HEK293 (cell line): ENCODE data around the gene BRCA1.

Experiments used
- FEZF1 ChIP-seq: fragments of 450-650 bp; formaldehyde crosslinking; IDR thresholded peaks from 2 replicates; pipeline ENCODE4 v1.5.1; 2016; ENCODE audit warnings: missing biosample characterization, missing genetic modification characterization
- GFI1B ChIP-seq: fragments of 450-650 bp; formaldehyde crosslinking; IDR thresholded peaks from 2 replicates; pipeline ENCODE4 v1.5.1; 2016; ENCODE audit warnings: missing biosample characterization, missing genetic modification characterization
- HOXA7 ChIP-seq: sonication (generic); formaldehyde crosslinking; IDR thresholded peaks from 2 replicates; pipeline ENCODE4 v1.8.1; 2022; ENCODE audit warnings: missing genetic modification reagents, borderline replicate concordance
- HOXD13 ChIP-seq: sonication (generic); formaldehyde crosslinking; IDR thresholded peaks from 2 replicates; pipeline ENCODE4 v1.8.0; 2022; ENCODE audit warnings: missing genetic modification reagents, borderline replicate concordance
- KLF10 ChIP-seq: fragments of 450-650 bp; IDR thresholded peaks from 2 replicates; pipeline ENCODE4 v1.5.1; 2018; ENCODE audit warnings: missing biosample characterization, mild to moderate bottlenecking, missing genetic modification characterization
- PRDM10 ChIP-seq: fragments of 450-650 bp; formaldehyde crosslinking; IDR thresholded peaks from 2 replicates; pipeline ENCODE4 v1.5.1; 2016; ENCODE audit warnings: missing biosample characterization, missing genetic modification characterization
- PRDM2 ChIP-seq: fragments of 450-650 bp; formaldehyde crosslinking; IDR thresholded peaks from 2 replicates; pipeline ENCODE4 v1.5.1; 2016; ENCODE audit warnings: missing biosample characterization, missing genetic modification characterization, borderline replicate concordance
- ZBTB44 ChIP-seq: fragments of 450-650 bp; IDR thresholded peaks from 2 replicates; pipeline ENCODE4 v1.5.1; 2018; ENCODE audit warnings: missing biosample characterization, mild to moderate bottlenecking, missing genetic modification characterization
- ZFP37 ChIP-seq: fragments of 450-650 bp; formaldehyde crosslinking; IDR thresholded peaks from 2 replicates; pipeline ENCODE4 v1.5.1; 2016; ENCODE audit warnings: missing biosample characterization, missing genetic modification characterization
- ZNF18 ChIP-seq: fragments of 450-650 bp; formaldehyde crosslinking; IDR thresholded peaks from 2 replicates; pipeline ENCODE4 v1.5.1; 2016; ENCODE audit warnings: missing biosample characterization, missing genetic modification characterization
- ZNF211 ChIP-seq: fragments of 450-650 bp; formaldehyde crosslinking; IDR thresholded peaks from 2 replicates; pipeline ENCODE4 v1.5.1; 2016; ENCODE audit warnings: low read depth, missing biosample characterization, missing genetic modification characterization
- ZNF274 ChIP-seq, 2 experiments: fragments of 200-500 bp in 1 of 2; fragments of 450-650 bp in 1 of 2; sonication (Bioruptor generic) in 1 of 2; formaldehyde crosslinking in 1 of 2; IDR thresholded peaks; 2 replicates each; pipeline versions ENCODE4 v1.5.1 to v1.6.1; 2014 to 2016; ENCODE audit warnings: borderline replicate concordance in 1 of 2, inconsistent platforms in 1 of 2, low read length in 1 of 2, missing biosample characterization in 1 of 2, missing genetic modification characterization in 1 of 2
- ZNF341 ChIP-seq: fragments of 450-650 bp; formaldehyde crosslinking; IDR thresholded peaks from 2 replicates; pipeline ENCODE4; 2016; ENCODE audit warnings: low read depth, missing biosample characterization, missing genetic modification characterization
- ZNF394 ChIP-seq: fragments of 450-650 bp; formaldehyde crosslinking; IDR thresholded peaks from 2 replicates; pipeline ENCODE4 v1.5.1; 2016; ENCODE audit warnings: missing biosample characterization, missing genetic modification characterization, mild to moderate bottlenecking, moderate library complexity, borderline replicate concordance
- ZNF404 ChIP-seq: fragments of 450-650 bp; formaldehyde crosslinking; IDR thresholded peaks from 2 replicates; pipeline ENCODE4 v1.5.1; 2017; ENCODE audit warnings: missing biosample characterization, missing genetic modification characterization
- ZNF510 ChIP-seq: fragments of 450-650 bp; formaldehyde crosslinking; IDR thresholded peaks from 2 replicates; pipeline ENCODE4 v1.5.1; 2018; ENCODE audit warnings: mild to moderate bottlenecking, missing genetic modification characterization, missing biosample characterization; ENCODE audit not compliant: insufficient replicate concordance
- ZNF558 ChIP-seq: fragments of 450-650 bp; formaldehyde crosslinking; IDR thresholded peaks from 2 replicates; pipeline ENCODE4 v1.5.1; 2016; ENCODE audit warnings: missing biosample characterization, missing genetic modification characterization
- ZNF670 ChIP-seq: fragments of 450-650 bp; formaldehyde crosslinking; IDR thresholded peaks from 2 replicates; pipeline ENCODE4 v1.5.1; 2016; ENCODE audit warnings: missing biosample characterization, missing genetic modification characterization, low read depth
- TF ChIP-seq, protein P1 (sequence below): fragments of 450-650 bp; formaldehyde crosslinking; IDR thresholded peaks from 2 replicates; pipeline ENCODE4 v1.5.1; 2016; ENCODE audit warnings: missing biosample characterization, missing genetic modification characterization
- TF ChIP-seq, protein P2 (sequence below): sonication (generic); formaldehyde crosslinking; IDR thresholded peaks from 2 replicates; pipeline ENCODE4 v1.8.1; 2022; ENCODE audit warnings: mild to moderate bottlenecking, moderate library complexity, missing genetic modification reagents

Gene BRCA1

GRCh38 chr17:43171586-43172487 lies 46.7 kb upstream of the BRCA1 start (continued):
- no peak for TF ChIP-seq ZNF274 (IDR thresholded peaks at IDR 0.05; ENCODE audit: low read length)
- TF ChIP-seq ZNF274 (tag by site-specific recombination; IDR thresholded peaks at IDR 0.05; ENCODE audit: borderline replicate concordance), result no peak
- no peak for TF ChIP-seq HOXD13 (CRISPR knock-in tag)
- TF ChIP-seq HOXA7 (CRISPR knock-in tag), result no peak
- TF ChIP-seq ZNF211 (tag by site-specific recombination), result no peak
- no peak for TF ChIP-seq PRDM2
- 0 out of 2 replicates have a peak, but pooled peaks have one; percentile 36 for TF ChIP-seq ZNF394 (tag by site-specific recombination)
- TF ChIP-seq ZFP37 (tag by site-specific recombination), result 0 out of 2 replicates have a peak, but pooled peaks have one; percentile 11
- TF ChIP-seq FEZF1 (tag by site-specific recombination), result no peak
- no peak for TF ChIP-seq ZNF558 (tag by site-specific recombination)
- no peak for TF ChIP-seq ZBTB44 (tag by site-specific recombination)
- TF ChIP-seq ZNF670 (tag by site-specific recombination), result no peak
- TF ChIP-seq KLF10 (tag by site-specific recombination), result no peak
- TF ChIP-seq GFI1B (tag by site-specific recombination), result no peak
- TF ChIP-seq, protein P1, sequence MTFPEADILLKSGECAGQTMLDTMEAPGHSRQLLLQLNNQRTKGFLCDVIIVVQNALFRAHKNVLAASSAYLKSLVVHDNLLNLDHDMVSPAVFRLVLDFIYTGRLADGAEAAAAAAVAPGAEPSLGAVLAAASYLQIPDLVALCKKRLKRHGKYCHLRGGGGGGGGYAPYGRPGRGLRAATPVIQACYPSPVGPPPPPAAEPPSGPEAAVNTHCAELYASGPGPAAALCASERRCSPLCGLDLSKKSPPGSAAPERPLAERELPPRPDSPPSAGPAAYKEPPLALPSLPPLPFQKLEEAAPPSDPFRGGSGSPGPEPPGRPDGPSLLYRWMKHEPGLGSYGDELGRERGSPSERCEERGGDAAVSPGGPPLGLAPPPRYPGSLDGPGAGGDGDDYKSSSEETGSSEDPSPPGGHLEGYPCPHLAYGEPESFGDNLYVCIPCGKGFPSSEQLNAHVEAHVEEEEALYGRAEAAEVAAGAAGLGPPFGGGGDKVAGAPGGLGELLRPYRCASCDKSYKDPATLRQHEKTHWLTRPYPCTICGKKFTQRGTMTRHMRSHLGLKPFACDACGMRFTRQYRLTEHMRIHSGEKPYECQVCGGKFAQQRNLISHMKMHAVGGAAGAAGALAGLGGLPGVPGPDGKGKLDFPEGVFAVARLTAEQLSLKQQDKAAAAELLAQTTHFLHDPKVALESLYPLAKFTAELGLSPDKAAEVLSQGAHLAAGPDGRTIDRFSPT, result no peak
- no peak for TF ChIP-seq ZNF510 (tag by site-specific recombination)
- TF ChIP-seq PRDM10 (tag by site-specific recombination), result peak; percentile 48
- no peak for TF ChIP-seq ZNF18 (tag by site-specific recombination)
- TF ChIP-seq ZNF341 (tag by site-specific recombination), result no peak
- TF ChIP-seq ZNF404, result no peak
- TF ChIP-seq, protein P2, sequence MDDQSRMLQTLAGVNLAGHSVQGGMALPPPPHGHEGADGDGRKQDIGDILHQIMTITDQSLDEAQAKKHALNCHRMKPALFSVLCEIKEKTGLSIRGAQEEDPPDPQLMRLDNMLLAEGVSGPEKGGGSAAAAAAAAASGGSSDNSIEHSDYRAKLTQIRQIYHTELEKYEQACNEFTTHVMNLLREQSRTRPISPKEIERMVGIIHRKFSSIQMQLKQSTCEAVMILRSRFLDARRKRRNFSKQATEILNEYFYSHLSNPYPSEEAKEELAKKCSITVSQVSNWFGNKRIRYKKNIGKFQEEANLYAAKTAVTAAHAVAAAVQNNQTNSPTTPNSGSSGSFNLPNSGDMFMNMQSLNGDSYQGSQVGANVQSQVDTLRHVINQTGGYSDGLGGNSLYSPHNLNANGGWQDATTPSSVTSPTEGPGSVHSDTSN (CRISPR knock-in tag), result no peak
